Measurements from ENCODE around the gene SPPL3.

DNA sequence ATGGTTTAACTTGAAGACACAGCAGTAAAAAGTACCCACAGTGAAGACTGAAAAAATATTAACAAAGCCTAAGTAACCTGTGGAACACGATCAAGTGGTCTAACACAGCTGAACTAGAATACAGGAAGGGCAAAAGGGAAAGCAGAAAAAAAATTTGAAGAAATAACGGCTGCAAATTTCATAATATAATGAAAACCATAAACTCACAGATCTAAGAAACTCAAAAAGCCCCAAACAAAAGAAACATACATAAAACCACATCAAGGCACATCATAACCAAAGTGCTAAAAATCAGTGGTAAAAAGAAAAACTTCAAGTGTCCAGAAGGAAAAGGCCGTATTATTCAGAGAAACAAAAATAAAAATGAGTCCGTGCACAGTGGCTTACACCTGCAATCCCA is 30.9 kb downstream of the SPPL3 start:
- no peak for TF ChIP-seq RAD21 (IDR thresholded peaks at IDR 0.05; ENCODE audit: low read depth)
- TF ChIP-seq TCF12 (IDR thresholded peaks at IDR 0.05; ENCODE audit: low read depth): no peak
- TF ChIP-seq CREB1 (IDR thresholded peaks at IDR 0.05; ENCODE audit: low read depth): no peak
- no peak for TF ChIP-seq TAF1 (IDR thresholded peaks at IDR 0.05; ENCODE audit: low read depth)
- TF ChIP-seq, protein P1, sequence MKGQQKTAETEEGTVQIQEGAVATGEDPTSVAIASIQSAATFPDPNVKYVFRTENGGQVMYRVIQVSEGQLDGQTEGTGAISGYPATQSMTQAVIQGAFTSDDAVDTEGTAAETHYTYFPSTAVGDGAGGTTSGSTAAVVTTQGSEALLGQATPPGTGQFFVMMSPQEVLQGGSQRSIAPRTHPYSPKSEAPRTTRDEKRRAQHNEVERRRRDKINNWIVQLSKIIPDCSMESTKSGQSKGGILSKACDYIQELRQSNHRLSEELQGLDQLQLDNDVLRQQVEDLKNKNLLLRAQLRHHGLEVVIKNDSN (IDR thresholded peaks at IDR 0.05): no peak
- TF ChIP-seq, protein P2, sequence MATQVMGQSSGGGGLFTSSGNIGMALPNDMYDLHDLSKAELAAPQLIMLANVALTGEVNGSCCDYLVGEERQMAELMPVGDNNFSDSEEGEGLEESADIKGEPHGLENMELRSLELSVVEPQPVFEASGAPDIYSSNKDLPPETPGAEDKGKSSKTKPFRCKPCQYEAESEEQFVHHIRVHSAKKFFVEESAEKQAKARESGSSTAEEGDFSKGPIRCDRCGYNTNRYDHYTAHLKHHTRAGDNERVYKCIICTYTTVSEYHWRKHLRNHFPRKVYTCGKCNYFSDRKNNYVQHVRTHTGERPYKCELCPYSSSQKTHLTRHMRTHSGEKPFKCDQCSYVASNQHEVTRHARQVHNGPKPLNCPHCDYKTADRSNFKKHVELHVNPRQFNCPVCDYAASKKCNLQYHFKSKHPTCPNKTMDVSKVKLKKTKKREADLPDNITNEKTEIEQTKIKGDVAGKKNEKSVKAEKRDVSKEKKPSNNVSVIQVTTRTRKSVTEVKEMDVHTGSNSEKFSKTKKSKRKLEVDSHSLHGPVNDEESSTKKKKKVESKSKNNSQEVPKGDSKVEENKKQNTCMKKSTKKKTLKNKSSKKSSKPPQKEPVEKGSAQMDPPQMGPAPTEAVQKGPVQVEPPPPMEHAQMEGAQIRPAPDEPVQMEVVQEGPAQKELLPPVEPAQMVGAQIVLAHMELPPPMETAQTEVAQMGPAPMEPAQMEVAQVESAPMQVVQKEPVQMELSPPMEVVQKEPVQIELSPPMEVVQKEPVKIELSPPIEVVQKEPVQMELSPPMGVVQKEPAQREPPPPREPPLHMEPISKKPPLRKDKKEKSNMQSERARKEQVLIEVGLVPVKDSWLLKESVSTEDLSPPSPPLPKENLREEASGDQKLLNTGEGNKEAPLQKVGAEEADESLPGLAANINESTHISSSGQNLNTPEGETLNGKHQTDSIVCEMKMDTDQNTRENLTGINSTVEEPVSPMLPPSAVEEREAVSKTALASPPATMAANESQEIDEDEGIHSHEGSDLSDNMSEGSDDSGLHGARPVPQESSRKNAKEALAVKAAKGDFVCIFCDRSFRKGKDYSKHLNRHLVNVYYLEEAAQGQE (IDR thresholded peaks at IDR 0.05; ENCODE audit: low read depth): no peak
- TF ChIP-seq, protein P3, sequence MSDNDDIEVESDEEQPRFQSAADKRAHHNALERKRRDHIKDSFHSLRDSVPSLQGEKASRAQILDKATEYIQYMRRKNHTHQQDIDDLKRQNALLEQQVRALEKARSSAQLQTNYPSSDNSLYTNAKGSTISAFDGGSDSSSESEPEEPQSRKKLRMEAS (IDR thresholded peaks at IDR 0.05): no peak
- TF ChIP-seq EP300 (IDR thresholded peaks at IDR 0.05; ENCODE audit: borderline replicate concordance): no peak
- no peak for TF ChIP-seq TEAD4 (IDR thresholded peaks at IDR 0.05)
- TF ChIP-seq CEBPB (IDR thresholded peaks at IDR 0.05): no peak
- no peak for TF ChIP-seq YY1 (IDR thresholded peaks at IDR 0.05; ENCODE audit: low read depth)
